ENCODE measurements around the gene OSBPL1A.
A peak's percentile ranks its signal among the peaks of the same experiment; 100 is the strongest.

The OSBPL1A gene

GRCh38 chr18:24231773-24232735 lies 165.6 kb downstream of the OSBPL1A start:
- Histone ChIP-seq H3K9me3 (ENCODE audit: insufficient read depth, low read length) (no peaks in the 10 kb centered on the region), H3K4me2 (ENCODE audit: low read length) (peak overlapping the region; percentile 77)
- TF ChIP-seq CTCF (IDR thresholded peaks at IDR 0.05; ENCODE audit: low read depth, low read length) (no peak), EZH2phosphoT487 (IDR thresholded peaks at IDR 0.05; ENCODE audit: low read depth) (no peak)

GRCh38 chr18:24230766-24231165 lies 166.9 kb downstream of the OSBPL1A start:
- Histone ChIP-seq H3K4me2 (ENCODE audit: low read length) (no peak overlapping the region), H3K36me3 (replicated peaks; ENCODE audit: low read depth, low read length) (no peaks in the 10 kb centered on the region), H3K27ac (ENCODE audit: low read length) (no peak overlapping the region), H3K79me2 (ENCODE audit: low read length) (no peaks in the 10 kb centered on the region), H3K27me3 (ENCODE audit: low read depth, low read length) (peaks cover 10% of the 10 kb centered on the region; the same call in 1 of the 2 replicates), H4K20me1 (ENCODE audit: insufficient read depth, low read length) (no peaks in the 10 kb centered on the region), H3K9me3 (ENCODE audit: insufficient read depth, low read length) (no peaks in the 10 kb centered on the region), H2AFZ (ENCODE audit: low read depth, low read length) (no peak overlapping the region), H3K4me3 (ENCODE audit: low read length) (no peak overlapping the region), H3K9ac (ENCODE audit: low read length) (no peak overlapping the region), H3K4me1 (ENCODE audit: low read length) (peaks cover 26% of the 10 kb centered on the region)
- TF ChIP-seq CTCF (IDR thresholded peaks at IDR 0.05; ENCODE audit: low read depth, low read length) = no peak
- TF ChIP-seq EZH2phosphoT487 (IDR thresholded peaks at IDR 0.05; ENCODE audit: low read depth) = no peak

More at GRCh38 chr18:24231773-24232735, 165.6 kb downstream of the OSBPL1A start:
- peak overlapping the region; percentile 58; the same call in 1 of the 2 replicates for H3K4me3 ChIP-seq (ENCODE audit: low read length)
- peak overlapping the region; percentile 51; the same call in 1 of the 2 replicates for H3K27ac ChIP-seq (ENCODE audit: low read length)
- no peak overlapping the region for H3K9ac ChIP-seq (ENCODE audit: low read length)
- H3K79me2 ChIP-seq (ENCODE audit: low read length) = no peaks in the 10 kb centered on the region
- no peak overlapping the region for H2AFZ ChIP-seq (ENCODE audit: low read depth, low read length)
- no peaks in the 10 kb centered on the region for H4K20me1 ChIP-seq (ENCODE audit: insufficient read depth, low read length)
- 0 out of 2 replicates have a peak, but pooled peaks cover 4% of the 10 kb centered on the region for H3K27me3 ChIP-seq (ENCODE audit: low read depth, low read length)
- peaks cover 26% of the 10 kb centered on the region for H3K4me1 ChIP-seq (ENCODE audit: low read length)
- H3K36me3 ChIP-seq (replicated peaks; ENCODE audit: low read depth, low read length) = no peaks in the 10 kb centered on the region

GRCh38 chr18:24228667-24229041 lies 169.0 kb downstream of the OSBPL1A start:
- TF ChIP-seq CTCF (IDR thresholded peaks at IDR 0.05; ENCODE audit: low read depth, low read length) (no peak), EZH2phosphoT487 (IDR thresholded peaks at IDR 0.05; ENCODE audit: low read depth) (no peak)

GRCh38 chr18:24227977-24228666 lies 169.5 kb downstream of the OSBPL1A start:
- TF ChIP-seq CTCF (IDR thresholded peaks at IDR 0.05; ENCODE audit: low read depth, low read length) (no peak), EZH2phosphoT487 (IDR thresholded peaks at IDR 0.05; ENCODE audit: low read depth) (no peak)
- H3K4me1 ChIP-seq (ENCODE audit: low read length) = peaks cover 22% of the 10 kb centered on the region
- no peak overlapping the region for H3K4me3 ChIP-seq (ENCODE audit: low read length)
- H3K4me2 ChIP-seq (ENCODE audit: low read length) = no peak overlapping the region
- H3K27ac ChIP-seq (ENCODE audit: low read length) = no peak overlapping the region
- H4K20me1 ChIP-seq (ENCODE audit: insufficient read depth, low read length) = no peaks in the 10 kb centered on the region
- no peaks in the 10 kb centered on the region for H3K36me3 ChIP-seq (replicated peaks; ENCODE audit: low read depth, low read length)
- H3K9me3 ChIP-seq (ENCODE audit: insufficient read depth, low read length) = no peaks in the 10 kb centered on the region
- no peaks in the 10 kb centered on the region for H3K79me2 ChIP-seq (ENCODE audit: low read length)
- H3K9ac ChIP-seq (ENCODE audit: low read length) = no peak overlapping the region
- H2AFZ ChIP-seq (ENCODE audit: low read depth, low read length) = no peak overlapping the region
- peaks cover 25% of the 10 kb centered on the region for H3K27me3 ChIP-seq (ENCODE audit: low read depth, low read length)

More at GRCh38 chr18:24228667-24229041, 169.0 kb downstream of the OSBPL1A start:
- H3K36me3 ChIP-seq (replicated peaks; ENCODE audit: low read depth, low read length) = no peaks in the 10 kb centered on the region
- H3K9me3 ChIP-seq (ENCODE audit: insufficient read depth, low read length) = no peaks in the 10 kb centered on the region
- peaks cover 26% of the 10 kb centered on the region for H3K4me1 ChIP-seq (ENCODE audit: low read length)
- peaks cover 20% of the 10 kb centered on the region for H3K27me3 ChIP-seq (ENCODE audit: low read depth, low read length)
- no peak overlapping the region for H2AFZ ChIP-seq (ENCODE audit: low read depth, low read length)
- no peaks in the 10 kb centered on the region for H3K79me2 ChIP-seq (ENCODE audit: low read length)
- H3K4me2 ChIP-seq (ENCODE audit: low read length) = no peak overlapping the region
- no peak overlapping the region for H3K4me3 ChIP-seq (ENCODE audit: low read length)
- H4K20me1 ChIP-seq (ENCODE audit: insufficient read depth, low read length) = no peaks in the 10 kb centered on the region
- no peak overlapping the region for H3K27ac ChIP-seq (ENCODE audit: low read length)
- H3K9ac ChIP-seq (ENCODE audit: low read length) = no peak overlapping the region

Data from OCI-LY3 (cell line).